Stimulated activated CD4-positive, alpha-beta T cell treated with anti-CD3 and anti-CD28 coated beads, TNF-alpha, amount 100 ng/mL, for 48 hours (primary cell): ENCODE data around the gene STARD6.
"Not testable (repeated sequence)": the region's sequence is repeated elsewhere in the genome, so short reads cannot be mapped to it uniquely, and the experiment has no call there.

Experiments used
- DNase-seq, 3 donors: peaks; one replicate each; pipeline ENCODE4 v3.0.0-alpha.2; 2020; ENCODE audit warnings: low read depth in 3 of 3

The STARD6 gene

DNA sequence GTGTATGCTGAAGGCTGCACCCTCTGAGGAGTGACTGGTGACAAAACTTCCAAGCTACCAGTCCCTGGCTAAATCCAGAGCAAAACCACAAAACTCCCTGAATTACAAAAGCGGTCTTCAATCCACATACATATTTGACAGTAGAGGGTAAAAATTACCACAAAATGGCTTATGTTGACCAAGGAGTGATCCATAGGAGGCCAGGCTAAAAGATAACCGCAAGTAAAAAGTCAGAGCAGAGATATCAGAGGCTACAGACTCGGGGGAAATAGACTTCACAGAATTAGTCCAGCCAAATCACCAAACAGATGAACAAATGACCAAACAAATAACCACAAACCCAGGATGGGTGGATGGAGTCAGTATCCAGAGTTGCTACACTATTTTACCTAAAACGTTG is 19.4 kb downstream of the STARD6 start:
- no peak for DNase-seq

DNA sequence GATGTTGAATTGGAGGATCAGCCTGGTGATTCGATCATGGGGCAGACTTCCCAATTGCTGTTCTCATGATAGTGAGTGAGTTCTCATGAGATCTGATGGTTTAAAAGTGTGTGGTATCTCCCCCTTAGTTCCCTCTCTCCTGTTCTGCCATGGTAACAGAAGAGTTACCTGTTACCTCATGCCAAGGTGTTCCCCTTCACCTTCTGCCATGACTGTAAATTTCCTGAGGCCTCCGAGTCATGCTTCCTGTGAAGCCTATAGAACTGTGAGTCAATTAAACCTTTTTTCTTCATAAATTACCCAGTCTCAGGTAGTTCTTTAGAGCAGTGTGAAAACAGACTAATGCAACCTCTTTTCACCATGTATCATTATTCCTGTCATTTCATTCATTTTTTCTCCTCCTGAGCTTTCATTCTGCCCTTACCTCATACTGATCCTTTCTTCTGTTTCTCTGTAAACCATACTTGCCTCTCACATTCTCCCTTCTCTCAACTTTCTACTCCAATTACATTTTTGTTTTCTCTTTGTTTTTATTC is 22.0 kb downstream of the STARD6 start:
- no peak for DNase-seq

- no peak for DNase-seq
Measured at GRCh38 chr18:54330768-54331548, 26.7 kb downstream of the STARD6 start.

GRCh38 chr18:54329787-54330186 is 27.9 kb downstream of the STARD6 start:
- DNase-seq = no peak

GRCh38 chr18:54327818-54328217 is 29.8 kb downstream of the STARD6 start:
- DNase-seq = no peak

GRCh38 chr18:54323970-54324369 is 33.7 kb downstream of the STARD6 start:
- DNase-seq = no peak

DNA sequence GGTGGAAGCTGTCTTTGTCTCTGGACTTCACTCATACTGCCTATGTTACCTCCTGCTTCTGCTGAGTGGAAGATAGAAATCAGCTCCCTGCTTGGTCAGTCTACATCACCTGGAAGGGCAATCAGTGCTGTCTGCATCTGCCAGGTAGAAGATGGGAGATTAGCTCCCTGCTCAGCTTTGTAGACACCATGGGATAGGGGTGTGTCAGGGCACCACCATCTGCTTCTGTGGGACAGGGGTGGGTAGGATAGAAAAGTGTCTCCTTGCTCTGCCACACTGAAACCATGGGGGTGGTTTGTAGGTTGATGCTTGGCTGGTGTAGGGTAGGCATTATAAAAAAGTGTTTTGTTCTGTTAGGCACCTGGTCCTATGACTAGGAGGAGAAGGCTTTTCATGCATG is 34.1 kb downstream of the STARD6 start:
- DNase-seq = no peak

GRCh38 chr18:54316071-54316820 is 41.4 kb downstream of the STARD6 start:
- no peak for DNase-seq

DNA sequence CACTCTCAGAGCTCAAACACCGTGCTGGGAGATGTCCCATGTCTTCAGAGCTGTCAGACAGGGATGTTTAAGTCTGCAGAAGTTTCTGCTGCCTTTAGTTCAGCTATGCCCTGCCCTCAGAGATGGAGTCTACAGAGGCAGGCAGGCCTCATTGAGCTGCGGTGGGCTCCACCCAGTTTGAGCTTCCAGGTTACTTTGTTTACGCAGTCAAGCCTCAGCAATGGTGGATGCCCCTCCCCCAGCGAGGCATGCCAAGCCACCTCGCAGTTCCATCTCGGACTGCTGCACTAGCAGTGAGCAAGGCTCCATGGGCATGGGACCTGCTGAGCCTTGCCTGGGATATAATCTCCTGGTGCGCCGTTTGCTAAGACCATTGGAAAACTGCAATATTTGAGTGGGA is 48.1 kb downstream of the STARD6 start:
- not testable (repeated sequence) for DNase-seq

- no peak for DNase-seq
Measured at GRCh38 chr18:54303408-54303807, 54.2 kb downstream of the STARD6 start.

DNA sequence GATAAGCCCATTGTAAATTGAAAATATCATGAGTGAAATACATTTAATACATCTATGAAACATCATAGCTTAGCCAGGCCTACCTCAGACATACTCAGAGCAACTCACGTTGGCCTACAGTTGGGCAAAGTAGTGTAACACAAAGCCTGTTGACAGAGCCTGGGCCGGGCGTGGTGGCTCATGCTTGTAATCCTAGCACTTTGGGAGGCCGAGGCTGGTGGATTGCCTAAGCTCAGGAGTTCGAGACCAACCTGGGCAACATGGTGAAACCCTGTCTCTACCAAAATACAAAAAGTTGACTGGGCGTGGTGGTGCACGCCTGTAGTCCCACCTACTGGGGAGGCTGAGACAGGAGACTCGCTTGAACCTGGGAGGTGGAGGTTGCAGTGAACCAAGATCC is 58.7 kb downstream of the STARD6 start:
- not testable (repeated sequence) for DNase-seq

GRCh38 chr18:54296062-54296461 is 61.6 kb downstream of the STARD6 start:
- DNase-seq = no peak

- DNase-seq = no peak
Measured at GRCh38 chr18:54294274-54294673, 63.4 kb downstream of the STARD6 start.

DNA sequence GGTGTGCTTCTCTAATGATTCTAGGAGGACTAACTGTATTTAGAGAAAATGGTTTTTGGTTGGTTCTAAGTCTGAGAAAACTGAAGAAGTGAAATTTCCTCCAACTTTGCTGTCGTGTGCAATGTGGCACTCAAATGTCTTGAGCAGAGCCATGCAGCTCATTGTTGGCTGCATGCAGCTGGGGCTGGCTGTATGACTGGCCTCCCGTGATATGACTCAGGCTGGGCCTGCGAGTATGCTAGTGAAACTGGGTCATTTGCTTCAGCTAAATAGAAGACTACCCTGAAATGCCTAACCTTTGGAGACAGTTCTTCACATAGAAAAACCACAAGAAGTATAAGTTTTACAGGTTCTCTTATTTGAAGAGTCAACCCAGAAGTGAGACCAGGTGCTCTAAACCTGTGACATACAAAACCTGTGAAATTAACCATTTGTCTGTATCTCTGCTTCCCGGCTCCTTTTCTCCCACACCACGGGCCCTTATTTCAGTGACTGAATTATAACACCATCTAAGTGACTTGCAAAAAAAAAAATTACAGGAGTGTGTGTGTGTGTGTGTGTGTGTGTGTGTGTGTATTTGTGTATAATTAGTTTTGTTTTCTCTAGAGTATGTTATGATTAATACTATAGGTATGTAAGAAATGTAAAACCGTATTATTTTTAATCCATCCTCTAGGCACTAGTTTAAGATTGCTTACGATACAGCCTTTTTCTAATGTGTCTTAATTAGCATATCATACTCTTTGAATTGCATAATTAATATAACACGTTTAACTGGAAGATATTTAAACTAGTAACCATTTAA is 72.5 kb downstream of the STARD6 start:
- DNase-seq = peak; percentile 51 to 85 (median 61)

- no peak for DNase-seq
Measured at GRCh38 chr18:54284535-54284934, 73.1 kb downstream of the STARD6 start.

GRCh38 chr18:54280220-54280569 is 77.5 kb downstream of the STARD6 start:
- DNase-seq = no peak

GRCh38 chr18:54279477-54280219 is 78.0 kb downstream of the STARD6 start:
- DNase-seq = no peak

- DNase-seq = no peak
Measured at GRCh38 chr18:54278615-54279014, 79.0 kb downstream of the STARD6 start.

- DNase-seq = no peak
Measured at GRCh38 chr18:54277899-54278298, 79.8 kb downstream of the STARD6 start.
